Measurements from ENCODE around the gene LRRC45.

GRCh38 chr17:82009413-82009812, 13.7 kb upstream of the LRRC45 start:
- no peak for TF ChIP-seq CTCF (conservative IDR thresholded peaks at IDR 0.05; ENCODE audit: low read depth in 2 of 2)
- TF ChIP-seq EZH2phosphoT487 (IDR thresholded peaks at IDR 0.05; ENCODE audit: unreplicated experiment), result no peak
- no peak for TF ChIP-seq EZH2 (IDR thresholded peaks at IDR 0.05; ENCODE audit: low read depth, unreplicated experiment)
- no peak for TF ChIP-seq ZNF114 (CRISPR knock-in tag; IDR thresholded peaks at IDR 0.05)
- TF ChIP-seq JUNB (IDR thresholded peaks at IDR 0.05; ENCODE audit: unreplicated experiment), result no peak
- no peak for TF ChIP-seq POLR2AphosphoS5 (IDR thresholded peaks at IDR 0.05; ENCODE audit: low read depth)
- TF ChIP-seq CREB1 (CRISPR knock-in tag; IDR thresholded peaks at IDR 0.05; ENCODE audit: low read depth), result no peak
